Right atrium auricular region (tissue), 2 donors: Measurements from ENCODE around the gene SAMD1. TPM values are rescaled to one million over a fixed set of nuclear protein-coding genes. Genes with fewer than 3 reads are reported as not detected.

Experiments
- DNase-seq: peaks from one replicate; pipeline ENCODE4 v3.0.0-alpha.2; 2019; ENCODE audit warnings: low spot score
- H3K27ac ChIP-seq, 2 donors: fragments of 200-600 bp; sonication (generic); 1 replicate in 1 of 2; 2 replicates in 1 of 2; pipeline ENCODE4 v1.5.1; 2016 to 2019
- H3K27me3 ChIP-seq, 2 donors: fragments of 200-600 bp; sonication (generic); one replicate each; pipeline versions ENCODE4 v1.5.1 to v1.6.0; 2017 to 2019
- H3K36me3 ChIP-seq: fragments of 200-600 bp; sonication (generic); one replicate; pipeline ENCODE4 v1.5.1; 2016
- H3K4me1 ChIP-seq, 2 donors: fragments of 200-600 bp; sonication (generic); one replicate each; pipeline versions ENCODE4 v1.5.1 to v1.6.0; 2017 to 2019
- H3K4me3 ChIP-seq, 2 donors: fragments of 200-600 bp; sonication (generic); 1 replicate in 1 of 2; 2 replicates in 1 of 2; pipeline ENCODE4 v1.5.1; 2017 to 2019; ENCODE audit warnings: mild to moderate bottlenecking in 1 of 2, moderate library complexity in 1 of 2
- H3K9me3 ChIP-seq, 2 donors: fragments of 200-600 bp; sonication (generic); one replicate each; pipeline ENCODE4 v1.5.1; 2019
- total RNA-seq, 2 donors: library from RNA; depleted of rRNA; stranded (reverse); fragments of >200 nt; gene quantifications; one replicate each; pipeline ENCODE4 v1.1.0, GENCODE V29; 2016
- TF ChIP-seq, protein P1 (sequence below), 2 donors: fragments of 200-600 bp; sonication (generic); IDR thresholded peaks; one replicate each; pipeline ENCODE4 v1.5.1; 2019; ENCODE audit warnings: antibody characterized with exemption in 2 of 2

The SAMD1 gene
- total RNA-seq, 2 donors from 2014 or later = 20.2 to 38.2 TPM

DNA sequence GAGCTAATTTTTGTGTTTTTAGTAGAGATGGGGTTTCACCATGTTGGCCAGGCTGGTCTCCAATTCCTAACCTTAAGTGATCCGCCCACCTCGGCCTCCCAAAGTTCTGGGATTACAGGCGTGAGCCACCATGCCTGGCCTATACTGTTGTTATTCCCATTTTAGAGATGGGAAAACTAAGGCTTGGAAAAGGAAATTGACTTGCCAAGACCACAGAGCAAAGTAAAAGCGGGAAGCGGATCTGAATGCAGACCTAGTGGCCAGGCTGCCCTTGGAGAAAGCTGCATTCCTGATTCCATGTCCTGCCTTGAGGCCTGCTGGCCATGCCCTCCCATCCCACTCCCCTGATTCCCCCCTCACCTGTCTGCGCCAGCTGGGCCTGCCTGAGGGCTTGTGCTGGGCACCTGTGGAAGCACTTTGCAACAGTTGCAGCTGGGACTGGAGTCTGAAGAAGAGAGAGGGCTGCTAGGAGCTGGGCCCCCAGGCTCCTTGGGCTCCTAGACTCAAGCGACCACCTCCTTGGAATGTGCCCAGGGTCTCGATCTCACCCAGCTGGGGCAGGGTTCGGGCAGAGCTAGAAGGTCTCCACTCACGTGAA lies 34.4 kb downstream of the SAMD1 start:
- Histone ChIP-seq H3K27me3 (no peaks in the 10 kb centered on the region), H3K36me3 (no peaks in the 10 kb centered on the region), H3K4me1 (peaks cover 0 to 15% of the 10 kb centered on the region in 2 donors), H3K27ac (no peak overlapping the region), H3K4me3 (no peak overlapping the region), H3K9me3 (no peaks in the 10 kb centered on the region)
- TF ChIP-seq, protein P1, sequence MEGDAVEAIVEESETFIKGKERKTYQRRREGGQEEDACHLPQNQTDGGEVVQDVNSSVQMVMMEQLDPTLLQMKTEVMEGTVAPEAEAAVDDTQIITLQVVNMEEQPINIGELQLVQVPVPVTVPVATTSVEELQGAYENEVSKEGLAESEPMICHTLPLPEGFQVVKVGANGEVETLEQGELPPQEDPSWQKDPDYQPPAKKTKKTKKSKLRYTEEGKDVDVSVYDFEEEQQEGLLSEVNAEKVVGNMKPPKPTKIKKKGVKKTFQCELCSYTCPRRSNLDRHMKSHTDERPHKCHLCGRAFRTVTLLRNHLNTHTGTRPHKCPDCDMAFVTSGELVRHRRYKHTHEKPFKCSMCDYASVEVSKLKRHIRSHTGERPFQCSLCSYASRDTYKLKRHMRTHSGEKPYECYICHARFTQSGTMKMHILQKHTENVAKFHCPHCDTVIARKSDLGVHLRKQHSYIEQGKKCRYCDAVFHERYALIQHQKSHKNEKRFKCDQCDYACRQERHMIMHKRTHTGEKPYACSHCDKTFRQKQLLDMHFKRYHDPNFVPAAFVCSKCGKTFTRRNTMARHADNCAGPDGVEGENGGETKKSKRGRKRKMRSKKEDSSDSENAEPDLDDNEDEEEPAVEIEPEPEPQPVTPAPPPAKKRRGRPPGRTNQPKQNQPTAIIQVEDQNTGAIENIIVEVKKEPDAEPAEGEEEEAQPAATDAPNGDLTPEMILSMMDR (IDR thresholded peaks at IDR 0.05) = no peak
- no peak for DNase-seq

DNA sequence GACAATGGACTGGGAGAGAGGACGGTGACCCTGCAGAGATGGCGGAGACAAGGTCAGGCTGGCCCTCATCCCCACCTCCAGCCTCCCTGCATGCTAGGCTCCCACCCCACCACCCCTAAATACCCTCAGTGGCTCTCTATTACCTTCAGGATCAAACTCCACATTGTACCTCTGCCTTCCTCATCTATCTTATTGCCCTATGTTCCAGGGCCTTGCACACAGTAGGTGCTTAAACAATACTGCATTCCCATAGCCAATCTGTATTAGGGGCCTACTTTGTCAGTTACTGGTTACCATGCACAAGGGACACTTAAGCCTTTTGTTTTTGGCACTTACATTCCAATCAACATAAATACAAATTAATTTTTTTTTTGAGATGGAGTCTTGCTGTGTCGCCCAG lies 35.2 kb downstream of the SAMD1 start:
- H3K36me3 ChIP-seq = no peaks in the 10 kb centered on the region
- DNase-seq = no peak
- TF ChIP-seq, protein P1 (IDR thresholded peaks at IDR 0.05) = no peak
- no peak overlapping the region for H3K27ac ChIP-seq
- H3K4me1 ChIP-seq = peaks cover 0 to 15% of the 10 kb centered on the region in 2 donors
- H3K4me3 ChIP-seq = no peak overlapping the region
- H3K27me3 ChIP-seq = no peaks in the 10 kb centered on the region
- no peaks in the 10 kb centered on the region for H3K9me3 ChIP-seq

DNA sequence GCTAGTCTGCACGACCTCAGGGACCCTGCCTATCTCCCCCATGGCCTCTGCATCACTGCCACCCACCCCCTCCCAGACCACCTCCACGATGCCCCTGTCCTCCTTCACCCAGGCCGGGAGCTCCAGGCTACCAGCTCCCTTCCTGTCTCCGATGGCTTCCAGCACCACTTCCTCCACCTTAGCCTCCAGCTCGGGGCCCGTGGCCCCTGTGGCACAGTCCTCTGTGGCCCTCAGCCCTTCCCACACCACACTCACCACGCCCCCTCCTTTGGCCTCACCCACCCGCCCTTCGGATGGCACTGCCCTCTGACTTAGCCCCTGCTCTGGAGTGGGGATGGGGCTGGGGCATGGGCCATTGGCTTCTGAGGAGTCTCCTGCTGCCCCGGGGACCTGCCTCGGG lies 35.8 kb downstream of the SAMD1 start:
- Histone ChIP-seq H3K4me1 (peaks cover 0 to 15% of the 10 kb centered on the region in 2 donors), H3K36me3 (no peaks in the 10 kb centered on the region), H3K27ac (no peak overlapping the region), H3K27me3 (no peaks in the 10 kb centered on the region), H3K4me3 (no peak overlapping the region), H3K9me3 (no peaks in the 10 kb centered on the region)
- TF ChIP-seq, protein P1 (IDR thresholded peaks at IDR 0.05) = no peak
- no peak for DNase-seq

DNA sequence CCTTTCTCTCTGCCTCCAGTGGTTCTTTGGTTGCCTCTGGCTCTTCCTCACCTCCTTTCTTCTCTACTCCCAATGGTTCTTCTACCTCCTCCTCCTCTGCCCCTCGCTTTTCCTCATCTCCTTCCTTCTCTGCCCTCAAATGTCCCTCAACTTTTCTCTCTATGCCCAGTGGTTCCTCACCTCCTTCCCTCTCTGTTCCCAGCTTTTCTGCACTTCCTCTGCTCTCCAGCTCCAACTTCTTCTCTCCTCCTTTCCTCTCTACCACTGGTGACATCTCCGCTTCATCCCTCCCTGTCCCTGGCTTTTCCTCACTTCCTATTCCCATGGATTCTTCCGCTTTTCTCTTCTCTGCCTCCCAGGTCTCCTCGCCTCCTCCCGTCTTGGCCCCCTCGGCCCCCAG lies 36.5 kb downstream of the SAMD1 start:
- H3K36me3 ChIP-seq = no peaks in the 10 kb centered on the region
- peaks cover 0 to 15% of the 10 kb centered on the region in 2 donors for H3K4me1 ChIP-seq
- TF ChIP-seq, protein P1 (IDR thresholded peaks at IDR 0.05) = no peak
- H3K27me3 ChIP-seq = no peaks in the 10 kb centered on the region
- H3K27ac ChIP-seq = no peak overlapping the region
- H3K9me3 ChIP-seq = no peaks in the 10 kb centered on the region
- no peak for DNase-seq
- no peak overlapping the region for H3K4me3 ChIP-seq

DNA sequence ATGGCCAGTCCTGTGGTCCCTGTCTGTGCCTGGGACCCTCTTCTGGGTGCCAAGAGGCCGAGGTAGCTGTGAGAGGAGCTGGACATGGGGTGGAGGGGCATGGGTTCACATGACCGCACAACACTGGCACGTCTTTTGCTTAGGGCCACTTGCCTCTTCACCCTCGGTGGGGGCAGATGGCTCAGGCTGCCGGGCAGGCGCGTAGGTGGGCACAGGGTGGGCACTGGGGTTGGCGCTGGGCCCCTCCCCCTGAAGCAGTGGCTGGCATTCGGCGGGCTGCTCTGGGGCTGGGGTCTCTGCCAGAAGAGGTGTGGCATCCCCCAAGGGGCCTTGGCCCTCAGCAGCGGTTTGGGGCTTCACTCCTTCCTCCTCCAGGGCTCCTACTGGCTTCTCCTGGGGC lies 37.1 kb downstream of the SAMD1 start:
- no peaks in the 10 kb centered on the region for H3K9me3 ChIP-seq
- DNase-seq = no peak
- peaks cover 0 to 15% of the 10 kb centered on the region in 2 donors for H3K4me1 ChIP-seq
- H3K27ac ChIP-seq = no peak overlapping the region
- H3K4me3 ChIP-seq = no peak overlapping the region
- H3K36me3 ChIP-seq = no peaks in the 10 kb centered on the region
- TF ChIP-seq, protein P1 (IDR thresholded peaks at IDR 0.05) = no peak
- H3K27me3 ChIP-seq = no peaks in the 10 kb centered on the region

DNA sequence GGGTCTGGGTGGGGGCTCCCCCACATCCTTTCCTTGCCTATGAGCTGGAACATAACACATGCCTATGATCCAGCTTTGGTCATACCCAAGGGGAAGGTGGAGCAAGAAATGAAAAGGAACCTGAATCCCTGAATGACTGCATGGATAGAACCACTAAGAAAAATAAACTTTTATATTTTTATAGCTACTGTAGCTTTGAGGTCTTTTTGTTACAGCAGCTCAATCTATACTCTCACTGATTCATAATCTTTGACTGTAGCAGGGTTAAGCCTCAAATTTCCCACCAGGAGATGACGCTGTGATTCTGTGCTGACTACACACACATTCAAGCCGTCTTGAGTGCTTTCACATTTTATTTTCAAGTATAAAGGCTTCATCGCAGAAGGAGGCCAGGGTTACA lies 37.5 kb downstream of the SAMD1 start:
- Histone ChIP-seq H3K36me3 (no peaks in the 10 kb centered on the region), H3K9me3 (no peaks in the 10 kb centered on the region), H3K4me3 (no peak overlapping the region), H3K27me3 (no peaks in the 10 kb centered on the region), H3K4me1 (peaks cover 0 to 10% of the 10 kb centered on the region in 2 donors), H3K27ac (no peak overlapping the region)
- no peak for DNase-seq
- TF ChIP-seq, protein P1 (IDR thresholded peaks at IDR 0.05) = no peak
